H1 (cell line): ENCODE data around the gene SLC2A8. TPM values are rescaled to one million over a fixed set of nuclear protein-coding genes. Genes with fewer than 3 reads are reported as not detected.

Source experiments
- CTCF ChIA-PET: fragments of 300-600 bp; sonication (Branson Sonifier 250); formaldehyde crosslinking; loops from one replicate; lab custom pipeline; 2021; ENCODE audit not compliant: partially characterized antibody; lab: Charles Lee
- POLR2A ChIA-PET: fragments of 300-600 bp; sonication (Branson Sonifier 250); formaldehyde crosslinking; loops from one replicate; lab custom pipeline; 2021; ENCODE audit warnings: inconsistent platforms; ENCODE audit not compliant: partially characterized antibody; lab: Charles Lee
- DNase-seq, 2 experiments: peaks; one replicate each; pipeline versions ENCODE4 v3.0.0 to v3.0.0-alpha.2; 2010 to 2022; ENCODE audit warnings: low spot score in 2 of 2, low read depth in 1 of 2, mixed read lengths in 1 of 2
- FAIRE-seq: peaks from 2 replicates; lab custom pipeline; 2011; peaks lifted over from hg19 to GRCh38; lab: Jason Lieb, UNC
- H2AFZ ChIP-seq: 2 replicates; pipeline ENCODE4 v1.8.1; 2012; ENCODE audit warnings: low read length, inconsistent platforms
- H2AK5ac ChIP-seq: 2 replicates; pipeline ENCODE4 v1.6.1; 2013; ENCODE audit warnings: low read depth, low read length
- H2BK120ac ChIP-seq: replicated peaks from 2 replicates; pipeline ENCODE3; 2013; ENCODE audit warnings: low read depth, low read length, inconsistent platforms
- H2BK12ac ChIP-seq: 2 replicates; pipeline ENCODE4 v1.6.1; 2013; ENCODE audit warnings: low read depth, low read length
- H2BK15ac ChIP-seq: 2 replicates; pipeline ENCODE4 v1.6.1; 2013; ENCODE audit warnings: low read length
- H2BK20ac ChIP-seq: 2 replicates; pipeline ENCODE4 v1.6.1; 2013; ENCODE audit warnings: low read length
- H2BK5ac ChIP-seq: 2 replicates; pipeline ENCODE4 v1.6.1; 2013; ENCODE audit warnings: low read depth, low read length
- H3K14ac ChIP-seq: 2 replicates; pipeline ENCODE4 v1.6.1; 2013; ENCODE audit warnings: inconsistent platforms; ENCODE audit not compliant: insufficient read length
- H3K18ac ChIP-seq: 2 replicates; pipeline ENCODE4 v1.6.1; 2013; ENCODE audit warnings: low read length; ENCODE audit errors: extremely low read depth
- H3K23ac ChIP-seq: 2 replicates; pipeline ENCODE4 v1.6.1; 2013; ENCODE audit warnings: inconsistent platforms; ENCODE audit not compliant: insufficient read length
- H3K23me2 ChIP-seq: 2 replicates; pipeline ENCODE4 v1.6.1; 2013; ENCODE audit warnings: low read depth, low read length
- H3K27ac ChIP-seq: 2 replicates; pipeline ENCODE4 v1.6.1; 2011; ENCODE audit warnings: low read depth, low read length, inconsistent platforms
- H3K27me3 ChIP-seq, 4 experiments: replicated peaks in 1 of 4; 1 replicate in 1 of 4; 2 replicates in 3 of 4; pipeline versions ENCODE4 v1.6.1 to v1.8.1; 2011 to 2013; ENCODE audit warnings: low read length in 3 of 4, mild to moderate bottlenecking in 3 of 4, inconsistent platforms in 2 of 4, mixed read lengths in 2 of 4, moderate library complexity in 1 of 4; ENCODE audit not compliant: control insufficient read depth in 3 of 4, insufficient read depth in 3 of 4; ENCODE audit errors: extremely low read depth in 1 of 4
- H3K36me3 ChIP-seq, 4 experiments: 2 replicates each; pipeline versions ENCODE4 v1.6.1 to v1.8.1; 2011 to 2013; ENCODE audit warnings: mild to moderate bottlenecking in 4 of 4, low read length in 3 of 4, moderate library complexity in 2 of 4, control low read depth in 1 of 4, inconsistent platforms in 1 of 4; ENCODE audit not compliant: insufficient read depth in 4 of 4, control insufficient read depth in 2 of 4
- H3K4ac ChIP-seq: replicated peaks from 2 replicates; pipeline ENCODE3; 2013; ENCODE audit warnings: low read length, low read depth, mixed read lengths, inconsistent platforms; ENCODE audit not compliant: insufficient read length
- H3K4me1 ChIP-seq, 4 experiments: replicated peaks in 1 of 4; 1 replicate in 1 of 4; 2 replicates in 3 of 4; pipeline versions ENCODE4 v1.6.1 to v1.8.1; 2011 to 2013; ENCODE audit warnings: low read length in 3 of 4, inconsistent platforms in 2 of 4, mixed read lengths in 1 of 4; ENCODE audit not compliant: insufficient read depth in 4 of 4, control insufficient read depth in 3 of 4
- H3K4me2 ChIP-seq, 2 experiments: 2 replicates each; pipeline versions ENCODE4 v1.6.1 to v1.8.1; 2011 to 2013; ENCODE audit warnings: low read depth in 2 of 2, low read length in 2 of 2, control low read depth in 1 of 2, inconsistent platforms in 1 of 2, mild to moderate bottlenecking in 1 of 2; ENCODE audit not compliant: insufficient read depth in 1 of 2
- H3K4me3 ChIP-seq, 4 experiments: fragments of 200-600, 300-600 bp in 1 of 4; sonication (generic), shearing (Covaris generic), sonication (Bioruptor Twin) in 1 of 4; 2 replicates each; pipeline versions ENCODE4 v1.5.1 to v1.8.1; 2011 to 2016; ENCODE audit warnings: low read length in 4 of 4, low read depth in 3 of 4, control low read depth in 2 of 4, inconsistent platforms in 2 of 4, mild to moderate bottlenecking in 2 of 4, mixed read lengths in 1 of 4, moderate library complexity in 1 of 4; ENCODE audit not compliant: insufficient read depth in 2 of 4; ENCODE audit errors: extremely low read depth in 1 of 4
- H3K56ac ChIP-seq: replicated peaks from 2 replicates; pipeline ENCODE3; 2013; ENCODE audit warnings: low read depth, mild to moderate bottlenecking, mixed read lengths, low read length, inconsistent platforms; ENCODE audit not compliant: insufficient read length
- H3K79me1 ChIP-seq: 2 replicates; pipeline ENCODE4 v1.6.1; 2013; ENCODE audit warnings: low read depth, low read length, control low read depth
- H3K79me2 ChIP-seq, 2 experiments: 2 replicates each; pipeline versions ENCODE4 v1.6.1 to v1.8.1; 2012 to 2013; ENCODE audit warnings: low read length in 2 of 2, mild to moderate bottlenecking in 2 of 2, inconsistent platforms in 1 of 2; ENCODE audit not compliant: insufficient read depth in 2 of 2, control insufficient read depth in 1 of 2
- H3K9ac ChIP-seq, 4 experiments: replicated peaks in 1 of 4; 1 replicate in 1 of 4; 2 replicates in 3 of 4; pipeline versions ENCODE4 v1.6.1 to v1.8.1; 2011 to 2013; ENCODE audit warnings: low read depth in 3 of 4, low read length in 3 of 4, control low read depth in 2 of 4, mild to moderate bottlenecking in 2 of 4, moderate library complexity in 2 of 4, inconsistent platforms in 1 of 4; ENCODE audit errors: extremely low read depth in 1 of 4
- H3K9me3 ChIP-seq, 2 experiments: 2 replicates each; pipeline versions ENCODE4 v1.6.1 to v1.8.1; 2012 to 2013; ENCODE audit warnings: mild to moderate bottlenecking in 2 of 2, moderate library complexity in 2 of 2, control low read depth in 1 of 2, inconsistent platforms in 1 of 2, low read depth in 1 of 2, low read length in 1 of 2, mixed read lengths in 1 of 2; ENCODE audit not compliant: insufficient read depth in 2 of 2
- H4K20me1 ChIP-seq, 2 experiments: replicated peaks in 1 of 2; 2 replicates each; pipeline versions ENCODE3 to v1.8.1; 2011 to 2013; ENCODE audit warnings: inconsistent platforms in 2 of 2, low read length in 2 of 2, mild to moderate bottlenecking in 1 of 2; ENCODE audit not compliant: insufficient read depth in 2 of 2, control insufficient read depth in 1 of 2
- H4K5ac ChIP-seq: 2 replicates; pipeline ENCODE4 v1.6.1; 2013; ENCODE audit warnings: low read length, low read depth, mixed read lengths, inconsistent platforms; ENCODE audit not compliant: insufficient read length
- H4K8ac ChIP-seq: 2 replicates; pipeline ENCODE4 v1.8.0; 2013; ENCODE audit warnings: mild to moderate bottlenecking, moderate library complexity, low read length, inconsistent platforms; ENCODE audit not compliant: insufficient read depth; ENCODE audit errors: extremely low read depth
- H4K91ac ChIP-seq: replicated peaks from 2 replicates; pipeline ENCODE3; 2013; ENCODE audit warnings: low read length, mixed read lengths, inconsistent platforms; ENCODE audit not compliant: insufficient read length
- CBX5 ChIP-seq: fragments of 300-800, 300-1000 bp; sonication (generic); IDR thresholded peaks from 2 replicates; pipeline ENCODE4 v1.7.1; 2016; ENCODE audit warnings: antibody characterized with exemption, low read length, low read depth
- CREB1 ChIP-seq: IDR thresholded peaks from 2 replicates; pipeline ENCODE4 v1.6.1; 2012; ENCODE audit warnings: inconsistent platforms
- EGR1 ChIP-seq: IDR thresholded peaks from 2 replicates; pipeline ENCODE4 v1.6.1; 2011; ENCODE audit warnings: low read depth, low read length, borderline replicate concordance
- GABPA ChIP-seq: IDR thresholded peaks from 2 replicates; pipeline ENCODE4 v1.6.1; 2011; ENCODE audit warnings: mild to moderate bottlenecking, low read length, moderate library complexity, borderline replicate concordance; ENCODE audit not compliant: insufficient read depth
- HDAC2 ChIP-seq, 2 experiments: fragments of 300-600 bp in 1 of 2; sonication (generic) in 1 of 2; IDR thresholded peaks; 2 replicates each; pipeline ENCODE4 v1.6.1; 2011 to 2012; ENCODE audit warnings: low read depth in 2 of 2, low read length in 2 of 2, mild to moderate bottlenecking in 2 of 2, moderate library complexity in 2 of 2, borderline replicate concordance in 1 of 2, inconsistent platforms in 1 of 2
- KDM1A ChIP-seq: fragments of 200-600, 300-600 bp; sonication (generic); IDR thresholded peaks from 2 replicates; pipeline ENCODE4 v1.7.1; 2016; ENCODE audit warnings: mild to moderate bottlenecking, low read length, borderline replicate concordance
- SP4 ChIP-seq: IDR thresholded peaks from 2 replicates; pipeline ENCODE4 v1.6.1; 2012; ENCODE audit warnings: low read length, inconsistent platforms
- SUZ12 ChIP-seq: fragments of 200-600 bp; sonication (generic); IDR thresholded peaks from 2 replicates; pipeline ENCODE4 v1.6.1; 2012; ENCODE audit warnings: mild to moderate bottlenecking, inconsistent platforms, low read length, moderate library complexity, mixed read lengths
- TCF12 ChIP-seq: IDR thresholded peaks from 2 replicates; pipeline ENCODE4 v1.6.1; 2011; ENCODE audit warnings: low read depth, mild to moderate bottlenecking, low read length
- whole genome bisulfite sequencing, 2 experiments: shearing (Covaris generic) in 1 of 2; methylation state at CpG; one replicate each; pipeline versions ENCODE4 v1.1.6 to v1.1.7; 2013 to 2015; ENCODE audit warnings: low lambda C conversion rate in 2 of 2, mixed read lengths in 2 of 2, inconsistent platforms in 1 of 2, low coverage in 1 of 2, missing lambda C conversion rate in 1 of 2; ENCODE audit not compliant: insufficient replicate concordance in 2 of 2, insufficient coverage in 1 of 2, insufficient read length in 1 of 2; ENCODE audit errors: extremely low coverage in 1 of 2, missing lambda C conversion rate in 1 of 2; 5-methylcytosine and 5-hydroxymethylcytosine counted together
- polyA plus RNA-seq, 7 experiments: library from polyadenylated mRNA; depleted of rRNA in 3 of 7; stranded (reverse) in 5 of 7; unstranded in 2 of 7; fragments of >200 nt in 5 of 7; fragments of 200-250 nt in 2 of 7; gene quantifications; 1 replicate in 5 of 7; 2 replicates in 1 of 7; 4 replicates in 1 of 7; pipeline versions ENCODE4 v1.2.1 to v1.2.3, GENCODE V29; 2011 to 2013; ENCODE audit warnings: missing spikeins in 2 of 7, mixed read lengths in 2 of 7
- total RNA-seq: library from RNA; stranded (reverse); fragmentation: NEBNext Ultra II Directional; extraction: Animal tissue kit (Norgen Biotek cat#: 25700); gene quantifications from 2 replicates; pipeline ENCODE4 v1.2.1, GENCODE V29; 2021
- TF ChIP-seq, protein P1 (sequence below): IDR thresholded peaks from 2 replicates; pipeline ENCODE4 v1.6.1; 2011; ENCODE audit warnings: low read length, improper control_type of control experiment

Gene SLC2A8
- total and polyA plus RNA-seq, 2 of the 8 experiments (the other 6 are each of a cell fraction or from before 2014, with no cell fraction given) = 24.6 to 36.4 TPM

DNA sequence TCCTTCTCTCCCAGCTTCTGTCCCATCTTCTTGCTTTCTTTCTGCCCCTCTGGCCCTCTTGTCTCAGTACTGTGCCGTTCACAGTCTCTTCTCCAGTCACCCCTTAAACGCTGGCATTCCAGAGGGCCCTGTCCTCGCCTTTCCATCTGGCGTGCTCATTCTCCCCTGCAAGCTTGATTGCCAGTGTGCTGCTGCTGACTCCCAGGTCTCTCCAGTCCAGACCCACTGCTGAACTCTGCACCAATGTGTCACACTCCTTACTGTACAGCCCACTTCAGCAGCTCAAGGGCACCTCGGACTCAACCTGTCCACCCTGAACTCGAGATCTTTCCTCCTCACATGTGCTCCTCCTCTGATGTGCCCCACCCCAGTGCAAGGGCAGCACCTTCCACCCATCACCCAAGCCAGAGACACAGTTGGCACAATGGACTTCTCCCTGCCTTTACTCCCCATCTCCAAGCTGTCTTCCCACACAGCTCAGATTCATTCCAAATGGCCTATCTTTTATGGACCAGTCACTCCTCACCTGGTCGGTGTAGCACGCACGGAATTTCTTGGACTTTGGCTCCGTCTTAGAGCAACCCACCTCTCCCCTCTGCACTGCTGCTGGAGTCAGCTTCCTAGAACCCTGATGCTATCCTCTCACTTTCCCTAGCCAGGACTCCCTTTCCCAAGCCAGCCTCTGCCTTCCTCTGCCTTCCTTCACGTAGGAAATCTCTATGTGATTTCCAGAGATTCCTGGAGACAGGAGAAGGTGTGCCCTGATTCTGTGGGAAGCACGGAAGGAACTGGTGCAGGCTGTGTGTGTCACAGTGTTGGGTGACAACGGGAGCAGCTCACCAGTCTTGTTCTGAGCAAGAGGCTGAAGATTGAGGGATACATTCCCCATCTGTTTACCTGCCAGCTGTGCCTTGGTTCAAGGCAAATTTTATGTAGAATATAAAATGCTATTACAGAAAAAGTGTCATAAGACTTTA, 26.0 kb upstream of the SLC2A8 start:
- no peaks in the 10 kb centered on the region for H3K27me3 ChIP-seq
- no peak overlapping the region for H3K27ac ChIP-seq
- peaks cover 0 to 8% (median 1%) of the 10 kb centered on the region in 4 experiments; a peak in 4 of 7 replicates for H3K4me1 ChIP-seq
- no peak overlapping the region for H3K4me3 ChIP-seq
- no peak overlapping the region for H4K91ac ChIP-seq
- POLR2A ChIA-PET = interaction anchor here (0.7 to 3.3 kb wide), 6 partner anchors 9 to 18 kb away, joined by 3 to 11 read pairs (median 4); no protein-coding TSS in a partner anchor
- H3K4ac ChIP-seq = no peak overlapping the region
- H2BK5ac ChIP-seq = no peak overlapping the region
- H3K18ac ChIP-seq = no peak overlapping the region
- H3K23me2 ChIP-seq = no peaks in the 10 kb centered on the region
- no peak overlapping the region for H3K14ac ChIP-seq
- no peak overlapping the region for H2BK120ac ChIP-seq
- no peaks in the 10 kb centered on the region for H3K79me1 ChIP-seq
- H2BK15ac ChIP-seq = no peak overlapping the region; the same call in 1 of the 2 replicates
- WGBS, 2 experiments = 87% methylated on average over 13 of the region's 13 CpGs; no CpG with 5 or more reads in 1 of the 2 experiments
- no peaks in the 10 kb centered on the region for H3K36me3 ChIP-seq
- H2BK12ac ChIP-seq = no peak overlapping the region
- H3K56ac ChIP-seq = no peak overlapping the region
- no peak overlapping the region for H2BK20ac ChIP-seq
- H3K79me2 ChIP-seq = no peaks in the 10 kb centered on the region
- no peak overlapping the region for H3K4me2 ChIP-seq
- DNase-seq = peak in 1 of 2 experiments; percentile 43
- no peak overlapping the region; a peak in 1 of 7 replicates for H3K9ac ChIP-seq
- FAIRE-seq = no peak
- no peak overlapping the region for H3K23ac ChIP-seq
- H4K5ac ChIP-seq = no peak overlapping the region
- no peak overlapping the region for H2AFZ ChIP-seq
- no peaks in the 10 kb centered on the region for H3K9me3 ChIP-seq
- no peaks in the 10 kb centered on the region for H4K20me1 ChIP-seq
- H2AK5ac ChIP-seq = no peak overlapping the region
- CTCF ChIA-PET = interaction anchor here (1.0 to 4.8 kb wide), 10 partner anchors 9 to 59 kb away, joined by 3 to 33 read pairs (median 4); no protein-coding TSS in a partner anchor
- no peak overlapping the region for H4K8ac ChIP-seq
- TF ChIP-seq, protein P1, sequence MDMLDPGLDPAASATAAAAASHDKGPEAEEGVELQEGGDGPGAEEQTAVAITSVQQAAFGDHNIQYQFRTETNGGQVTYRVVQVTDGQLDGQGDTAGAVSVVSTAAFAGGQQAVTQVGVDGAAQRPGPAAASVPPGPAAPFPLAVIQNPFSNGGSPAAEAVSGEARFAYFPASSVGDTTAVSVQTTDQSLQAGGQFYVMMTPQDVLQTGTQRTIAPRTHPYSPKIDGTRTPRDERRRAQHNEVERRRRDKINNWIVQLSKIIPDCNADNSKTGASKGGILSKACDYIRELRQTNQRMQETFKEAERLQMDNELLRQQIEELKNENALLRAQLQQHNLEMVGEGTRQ = no peak
- no peak for TF ChIP-seq CREB1
- TF ChIP-seq HDAC2 (IDR thresholded peaks at IDR 0.05; ENCODE audit: borderline replicate concordance in 1 of 2, low read depth in 2 of 2, low read length in 2 of 2) = no peak
- TF ChIP-seq KDM1A = no peak
- no peak for TF ChIP-seq SUZ12
- TF ChIP-seq SP4 = no peak
- TF ChIP-seq CBX5 = no peak
- no peak for TF ChIP-seq GABPA
- TF ChIP-seq EGR1 = no peak
- no peak for TF ChIP-seq TCF12
